ENCODE results near the gene EID3.

EID3 gene

GRCh38 chr12:104353012-104353981, 49.8 kb downstream of the EID3 start:
- no peak overlapping the region for H3K27ac ChIP-seq
- H3K9me3 ChIP-seq, result no peaks in the 10 kb centered on the region
- no peaks in the 10 kb centered on the region for H3K27me3 ChIP-seq
- peaks cover 33% of the 10 kb centered on the region for H4K20me1 ChIP-seq
- H3K4me3 ChIP-seq, result no peak overlapping the region
- no peak for TF ChIP-seq Cebpa-rat (IDR thresholded peaks at IDR 0.05)
- no peak overlapping the region for H3K9ac ChIP-seq
- peaks cover 72% of the 10 kb centered on the region for H3K36me3 ChIP-seq
- H3K4me2 ChIP-seq, result no peak overlapping the region
- no peaks in the 10 kb centered on the region for H3K4me1 ChIP-seq

GRCh38 chr12:104354167-104354867, 50.8 kb downstream of the EID3 start:
- no peaks in the 10 kb centered on the region for H3K4me1 ChIP-seq
- H3K36me3 ChIP-seq, result peaks cover 62% of the 10 kb centered on the region
- H3K4me3 ChIP-seq, result no peak overlapping the region
- TF ChIP-seq Cebpa-rat (IDR thresholded peaks at IDR 0.05), result no peak
- no peaks in the 10 kb centered on the region for H3K27me3 ChIP-seq
- peaks cover 24% of the 10 kb centered on the region for H4K20me1 ChIP-seq
- no peak overlapping the region for H3K27ac ChIP-seq
- no peaks in the 10 kb centered on the region for H3K9me3 ChIP-seq
- no peak overlapping the region for H3K9ac ChIP-seq
- no peak overlapping the region for H3K4me2 ChIP-seq
